Stimulated activated naive CD8-positive, alpha-beta T cell treated with anti-CD3 and anti-CD28 coated beads, Interleukin-15, amount 100 ng/mL, for 72 hours (primary cell): Measurements from ENCODE around the gene EVA1B.
A peak's percentile ranks its signal among the peaks of the same experiment; 100 is the strongest.

Source experiments
- ATAC-seq: fragments of 150-1000 bp; cut with Tn5 transposase; 2 replicates; pipeline ENCODE4 v1.10.0; 2021; ENCODE audit warnings: mild to moderate bottlenecking, moderate library complexity
- DNase-seq, 2 donors: peaks; one replicate each; pipeline ENCODE4 v3.0.0; 2021 to 2022
- H3K27ac Mint-ChIP-seq, 2 donors: one replicate each; pipeline ENCODE4 v1.8.0; 2022; ENCODE audit warnings: mild to moderate bottlenecking in 2 of 2, mixed read lengths in 2 of 2, moderate library complexity in 2 of 2
- H3K27me3 Mint-ChIP-seq: one replicate; pipeline ENCODE4 v1.8.0; 2022; ENCODE audit warnings: mixed read lengths
- H3K4me1 Mint-ChIP-seq: one replicate; pipeline ENCODE4 v1.8.0; 2022; ENCODE audit warnings: mild to moderate bottlenecking, mixed read lengths
- H3K4me3 Mint-ChIP-seq, 2 donors: one replicate each; pipeline ENCODE4 v1.8.0; 2022; ENCODE audit warnings: mild to moderate bottlenecking in 2 of 2, mixed read lengths in 2 of 2, moderate library complexity in 1 of 2
- H3K9me3 Mint-ChIP-seq, 2 donors: one replicate each; pipeline ENCODE4 v1.8.0; 2022; ENCODE audit warnings: mixed read lengths in 2 of 2

The EVA1B gene

DNA sequence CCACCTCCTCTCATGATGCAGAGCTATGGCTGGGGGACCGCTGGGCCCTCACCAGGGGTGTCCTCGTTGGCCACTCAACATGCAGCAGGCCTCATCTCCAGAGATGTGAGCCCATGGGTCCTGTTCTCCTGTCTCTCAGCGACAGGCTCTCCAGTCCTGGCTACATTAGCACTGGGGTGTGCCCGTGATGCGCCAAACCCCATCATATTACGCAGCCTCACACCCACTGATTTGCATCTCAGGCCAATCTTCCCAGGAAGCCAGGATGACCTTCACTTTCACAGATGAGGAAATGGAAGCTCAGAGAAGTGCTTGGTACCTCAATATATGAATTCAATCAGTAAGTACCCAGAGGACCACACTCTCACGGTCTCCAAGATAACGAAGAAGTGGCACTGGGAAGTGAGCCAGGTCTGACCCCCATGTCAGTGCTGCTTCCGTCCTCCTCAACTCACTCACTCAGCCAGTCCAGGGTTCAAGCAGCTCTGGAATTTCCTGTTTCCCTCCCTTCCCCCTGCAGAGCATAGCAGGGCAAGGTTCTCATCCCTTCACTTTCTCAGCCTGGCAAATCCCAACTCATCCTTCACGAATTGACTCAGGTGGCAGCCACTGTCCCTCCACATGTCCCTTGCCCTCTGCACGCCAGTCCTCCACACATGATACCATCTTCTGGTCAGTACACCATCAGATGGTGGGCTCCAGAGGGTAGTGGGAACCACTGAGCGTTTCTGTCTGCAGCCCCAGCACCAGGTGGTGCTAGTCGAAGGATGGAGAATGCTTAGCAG lies 28.9 kb upstream of the EVA1B start:
- no peak for DNase-seq
- no peak for ATAC-seq
- H3K27me3 Mint-ChIP-seq = no peaks in the 10 kb centered on the region
- H3K4me1 Mint-ChIP-seq = peaks cover 49% of the 10 kb centered on the region
- H3K4me3 Mint-ChIP-seq = no peak overlapping the region
- peak overlapping the region in 1 of 2 donors; percentile 38 for H3K27ac Mint-ChIP-seq
- H3K9me3 Mint-ChIP-seq = no peaks in the 10 kb centered on the region

DNA sequence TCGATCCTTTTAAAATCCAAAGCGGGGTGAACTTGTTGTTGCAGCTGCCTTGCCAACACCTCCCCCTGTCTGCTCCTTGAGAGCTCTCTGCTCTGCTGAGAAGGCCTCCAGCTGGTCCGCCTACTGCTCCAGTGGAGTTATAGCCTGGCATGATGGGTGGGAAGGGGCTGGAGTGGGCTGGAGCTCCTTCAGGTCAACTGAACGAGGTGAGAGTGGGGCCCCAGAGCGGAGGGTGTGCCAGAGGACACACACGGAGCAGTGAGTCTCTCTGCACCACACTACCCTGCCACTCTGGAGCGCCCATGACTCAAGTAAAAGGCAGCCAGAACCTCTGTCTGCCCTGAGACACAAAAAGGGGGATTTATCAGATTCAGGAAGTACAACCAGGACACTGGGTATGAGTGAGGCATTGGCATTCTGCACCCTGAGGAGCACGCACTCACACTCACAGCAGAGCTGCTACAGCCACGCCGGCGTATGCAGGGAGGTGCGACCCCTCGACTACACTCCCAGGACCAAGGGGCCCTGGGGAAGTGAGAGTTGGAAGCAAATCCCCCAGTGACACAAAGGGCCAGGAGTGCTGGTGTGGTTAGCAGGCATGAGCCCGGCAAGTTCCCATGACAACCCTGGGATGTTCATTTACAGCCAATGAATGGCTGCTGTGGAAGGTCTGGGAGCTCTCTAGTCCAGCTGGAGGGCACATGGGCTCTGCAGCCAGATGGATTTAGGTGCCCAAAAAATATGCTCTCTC lies 28.0 kb upstream of the EVA1B start:
- ATAC-seq (peak; percentile 17), DNase-seq (no peak)
- Mint-ChIP-seq H3K27ac (peak overlapping the region in 1 of 2 donors; percentile 14), H3K9me3 (no peaks in the 10 kb centered on the region), H3K4me3 (peak overlapping the region in 1 of 2 donors; percentile 63), H3K27me3 (no peaks in the 10 kb centered on the region), H3K4me1 (peaks cover 49% of the 10 kb centered on the region)

- Mint-ChIP-seq H3K9me3 (no peaks in the 10 kb centered on the region), H3K27me3 (no peaks in the 10 kb centered on the region), H3K27ac (peak overlapping the region; percentile 73 to 83), H3K4me3 (peak overlapping the region; percentile 14 to 63), H3K4me1 (peaks cover 49% of the 10 kb centered on the region)
- ATAC-seq (peak; percentile 96), DNase-seq (peak; percentile 44 to 57)
Observed at GRCh38 chr1:36350659-36351226, 27.3 kb upstream of the EVA1B start.

- DNase-seq = no peak
- no peaks in the 10 kb centered on the region for H3K27me3 Mint-ChIP-seq
- no peak overlapping the region for H3K4me3 Mint-ChIP-seq
- no peak for ATAC-seq
- no peak overlapping the region for H3K27ac Mint-ChIP-seq
- H3K4me1 Mint-ChIP-seq = peaks cover 52% of the 10 kb centered on the region
- no peaks in the 10 kb centered on the region for H3K9me3 Mint-ChIP-seq
Observed at GRCh38 chr1:36349839-36350238, 26.4 kb upstream of the EVA1B start.

GRCh38 chr1:36349241-36349671 lies 25.8 kb upstream of the EVA1B start:
- Mint-ChIP-seq H3K27ac (no peak overlapping the region), H3K4me1 (peaks cover 56% of the 10 kb centered on the region), H3K4me3 (no peak overlapping the region), H3K9me3 (no peaks in the 10 kb centered on the region), H3K27me3 (no peaks in the 10 kb centered on the region)
- ATAC-seq = no peak
- DNase-seq = no peak

DNA sequence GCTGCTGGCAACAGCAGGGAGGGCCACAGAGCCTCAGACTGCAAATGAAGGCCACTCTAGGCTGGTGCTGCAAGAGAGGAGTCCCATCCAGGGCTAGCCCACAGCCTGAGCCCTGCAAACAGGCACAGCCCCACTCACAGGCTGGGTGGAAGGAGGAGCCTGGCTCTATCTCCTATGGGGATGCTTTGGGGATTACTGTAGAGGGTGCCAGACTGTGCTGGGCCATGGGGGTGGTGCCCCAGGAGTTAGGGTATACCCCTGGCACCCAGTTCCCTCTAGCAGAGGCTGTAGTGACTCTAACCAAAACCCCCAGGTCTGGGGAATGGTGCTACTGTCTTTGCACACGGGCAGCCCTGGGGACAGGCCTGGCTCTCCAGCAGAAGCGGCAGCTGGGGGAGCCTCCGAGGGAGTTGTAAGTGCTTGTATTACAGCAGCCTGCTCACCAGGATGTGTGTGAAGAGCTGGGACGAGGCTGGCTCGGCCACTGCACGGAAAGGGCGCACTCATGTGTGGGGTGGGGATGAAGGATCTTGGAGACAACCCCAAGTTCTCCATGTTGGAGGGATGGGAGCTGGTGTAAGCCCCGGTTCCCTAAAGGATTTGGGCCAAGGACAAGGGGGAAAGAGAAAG lies 23.4 kb upstream of the EVA1B start:
- H3K4me1 Mint-ChIP-seq = peaks cover 45% of the 10 kb centered on the region
- peak overlapping the region in 1 of 2 donors; percentile 42 for H3K27ac Mint-ChIP-seq

DNA sequence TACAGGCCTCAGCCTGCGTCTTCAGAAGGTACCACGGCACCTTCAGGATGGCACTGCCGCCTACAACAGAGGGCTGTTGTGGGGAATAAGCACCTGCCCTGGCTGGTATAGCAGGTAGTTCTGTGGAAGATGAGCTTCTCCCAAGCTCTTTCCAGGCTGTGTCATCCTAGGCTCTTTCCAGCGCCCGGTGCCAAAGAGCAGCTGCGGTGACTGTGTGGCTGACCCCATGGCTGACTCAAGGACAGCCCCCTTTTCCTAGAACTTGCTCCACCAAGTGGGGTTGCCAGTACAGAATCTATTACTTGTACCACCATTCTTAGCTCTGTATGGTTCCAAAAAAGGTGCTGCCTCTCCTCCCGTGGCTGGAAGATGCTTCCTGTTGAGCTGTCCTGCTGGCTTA lies 21.9 kb upstream of the EVA1B start:
- ATAC-seq (no peak), DNase-seq (no peak)
- H3K4me3 Mint-ChIP-seq = no peak overlapping the region
- H3K27me3 Mint-ChIP-seq = no peaks in the 10 kb centered on the region
- H3K27ac Mint-ChIP-seq = no peak overlapping the region
- H3K4me1 Mint-ChIP-seq = peaks cover 30% of the 10 kb centered on the region
- H3K9me3 Mint-ChIP-seq = no peaks in the 10 kb centered on the region

More for the DNA sequence above, 23.4 kb upstream of the EVA1B start:
- DNase-seq = no peak
- ATAC-seq = no peak
- H3K9me3 Mint-ChIP-seq = no peaks in the 10 kb centered on the region
- no peak overlapping the region for H3K4me3 Mint-ChIP-seq
- no peaks in the 10 kb centered on the region for H3K27me3 Mint-ChIP-seq

GRCh38 chr1:36344395-36344680 lies 20.9 kb upstream of the EVA1B start:
- H3K27me3 Mint-ChIP-seq = no peaks in the 10 kb centered on the region
- peaks cover 20% of the 10 kb centered on the region for H3K4me1 Mint-ChIP-seq
- peak overlapping the region in 1 of 2 donors; percentile 76 for H3K27ac Mint-ChIP-seq
- DNase-seq = no peak
- H3K9me3 Mint-ChIP-seq = no peaks in the 10 kb centered on the region
- no peak for ATAC-seq
- no peak overlapping the region for H3K4me3 Mint-ChIP-seq

DNA sequence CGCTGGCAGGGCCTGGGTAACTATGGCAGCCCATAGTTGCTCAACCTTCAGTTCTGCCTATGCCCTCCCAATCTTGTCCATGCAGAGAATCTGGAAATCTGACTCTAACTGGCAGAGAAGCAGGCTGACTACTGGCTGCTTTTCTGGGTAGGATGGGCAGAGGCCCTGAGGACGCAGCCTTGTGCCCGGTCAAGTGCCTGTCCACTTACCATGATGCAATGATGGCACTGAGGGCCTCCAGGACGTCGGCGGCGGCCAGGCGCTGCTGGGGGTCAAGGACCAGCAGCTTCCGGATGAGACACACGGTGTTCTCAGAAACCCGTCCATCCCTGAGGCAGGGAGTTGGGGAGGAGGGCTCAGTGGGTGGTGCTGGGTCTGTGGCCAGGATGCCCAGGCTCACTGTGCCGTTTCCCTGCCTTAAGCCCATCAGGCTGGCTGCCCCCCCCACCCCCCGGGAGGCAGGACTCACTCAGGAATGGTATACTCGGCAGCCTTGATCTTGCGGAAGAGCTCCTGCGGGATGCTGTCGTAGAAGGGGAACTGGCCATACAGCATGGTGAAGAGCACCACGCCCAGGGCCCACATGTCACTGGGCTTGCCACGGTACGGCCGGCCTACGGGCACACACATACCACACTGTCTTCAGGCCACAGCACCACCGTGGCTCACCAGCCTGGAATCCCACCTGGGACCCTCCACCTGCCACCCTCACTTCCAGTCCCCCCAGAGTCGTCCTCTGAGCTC lies 20.4 kb upstream of the EVA1B start:
- ATAC-seq (no peak), DNase-seq (no peak)
- Mint-ChIP-seq H3K27ac (peak overlapping the region in 1 of 2 donors; percentile 52), H3K9me3 (no peaks in the 10 kb centered on the region), H3K4me3 (no peak overlapping the region), H3K27me3 (no peaks in the 10 kb centered on the region), H3K4me1 (peaks cover 17% of the 10 kb centered on the region)

DNA sequence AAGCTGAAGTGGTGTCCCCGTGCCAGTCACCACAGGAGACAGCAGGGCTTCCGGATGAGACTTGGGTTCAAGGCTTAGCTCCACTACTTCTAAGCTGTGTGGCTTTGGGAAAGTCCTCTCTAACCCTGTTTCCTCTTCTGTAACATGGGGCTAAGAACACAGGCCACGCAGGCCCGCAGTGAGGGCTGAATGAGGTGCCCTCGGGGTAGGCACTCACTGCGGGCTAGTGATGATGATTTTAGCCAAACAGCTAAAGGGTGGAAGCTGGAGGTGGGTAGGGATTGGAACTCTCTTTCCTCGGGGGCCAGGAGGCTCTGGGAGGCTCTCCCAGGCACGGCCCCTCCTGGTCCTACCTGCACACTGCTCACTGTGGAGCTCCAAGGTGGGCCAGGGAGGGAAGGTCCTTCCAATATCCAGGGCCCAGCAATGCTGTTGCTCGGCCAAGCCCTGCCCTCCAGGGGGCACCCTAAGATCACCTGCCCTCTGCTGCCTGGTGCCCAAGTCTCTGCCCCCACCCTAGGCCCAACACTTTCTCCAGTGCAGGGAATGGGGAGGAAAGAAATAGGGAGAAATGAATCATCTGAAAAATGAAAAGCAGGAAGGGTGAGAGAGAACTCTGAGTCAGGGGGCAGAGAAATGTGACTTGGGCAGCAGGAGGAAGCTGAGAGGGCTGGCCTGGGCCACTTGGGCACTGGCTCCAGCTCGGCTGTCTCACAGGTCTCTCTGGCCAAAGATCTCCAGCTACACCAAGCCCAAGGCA lies 19.2 kb upstream of the EVA1B start:
- H3K27me3 Mint-ChIP-seq = no peaks in the 10 kb centered on the region
- H3K4me1 Mint-ChIP-seq = peaks cover 17% of the 10 kb centered on the region
- ATAC-seq = peak; percentile 68
- peak; percentile 41 to 52 for DNase-seq
- H3K9me3 Mint-ChIP-seq = no peaks in the 10 kb centered on the region
- no peak overlapping the region for H3K27ac Mint-ChIP-seq
- no peak overlapping the region for H3K4me3 Mint-ChIP-seq

DNA sequence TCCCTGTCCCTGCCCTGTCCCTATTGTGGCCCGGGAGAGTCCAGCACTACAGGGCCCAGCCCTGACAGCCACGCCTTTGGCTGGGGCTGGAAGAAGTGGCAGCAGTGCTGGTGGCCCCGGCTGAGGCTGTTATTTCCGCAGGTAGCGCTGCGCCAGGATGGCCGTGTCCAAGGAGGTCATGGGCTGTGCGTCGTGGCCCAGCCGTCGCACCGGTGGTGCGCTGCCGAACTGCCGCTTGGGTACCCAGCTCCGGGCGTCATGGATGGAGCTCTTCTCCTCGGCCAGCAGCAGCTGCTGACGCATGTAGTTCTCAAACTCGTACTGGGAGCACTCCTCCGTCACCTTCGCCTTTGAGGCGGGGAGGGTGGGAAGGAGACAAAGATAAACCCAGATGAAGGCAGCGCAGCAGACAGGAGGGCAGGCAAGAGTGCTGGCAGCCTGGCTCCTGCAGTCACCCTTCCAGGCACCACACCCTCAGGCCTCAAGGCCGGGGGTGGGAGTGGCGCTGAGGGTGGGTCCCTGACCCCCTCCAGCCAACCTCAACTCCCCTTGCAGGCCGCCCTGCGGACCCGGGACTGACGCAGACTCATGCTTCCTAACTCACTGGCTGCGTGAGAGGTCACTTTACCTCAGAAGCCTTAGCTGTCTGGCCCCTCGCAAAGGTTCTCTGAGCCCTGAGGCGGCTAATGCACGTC lies 18.3 kb upstream of the EVA1B start:
- Mint-ChIP-seq H3K4me3 (no peak overlapping the region), H3K27me3 (no peaks in the 10 kb centered on the region), H3K9me3 (no peaks in the 10 kb centered on the region), H3K4me1 (peaks cover 21% of the 10 kb centered on the region), H3K27ac (no peak overlapping the region)
- no peak for DNase-seq
- ATAC-seq = no peak

DNA sequence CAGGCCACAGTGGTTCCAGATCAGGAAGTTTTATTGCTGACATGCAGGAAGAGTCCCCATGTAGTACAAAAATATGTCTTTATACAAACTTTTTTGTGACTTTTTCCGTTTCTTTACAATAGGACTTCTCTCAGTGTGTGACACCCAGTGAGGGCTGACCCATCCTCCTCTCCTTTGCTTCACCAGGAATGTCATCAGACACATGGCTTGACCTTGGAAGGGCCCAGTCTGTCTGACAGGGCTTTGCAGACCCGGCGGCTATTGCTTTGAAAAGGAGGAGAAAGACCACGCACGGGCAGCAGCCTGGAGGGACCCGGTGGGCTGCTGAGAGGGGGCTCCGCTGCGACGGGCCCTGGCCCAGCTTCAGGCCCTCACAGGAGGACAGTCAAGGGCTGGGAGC lies 16.2 kb upstream of the EVA1B start:
- no peaks in the 10 kb centered on the region for H3K27me3 Mint-ChIP-seq
- peaks cover 16% of the 10 kb centered on the region for H3K4me1 Mint-ChIP-seq
- H3K4me3 Mint-ChIP-seq = no peak overlapping the region
- no peak overlapping the region for H3K27ac Mint-ChIP-seq
- no peak for DNase-seq
- ATAC-seq = no peak
- no peaks in the 10 kb centered on the region for H3K9me3 Mint-ChIP-seq

DNA sequence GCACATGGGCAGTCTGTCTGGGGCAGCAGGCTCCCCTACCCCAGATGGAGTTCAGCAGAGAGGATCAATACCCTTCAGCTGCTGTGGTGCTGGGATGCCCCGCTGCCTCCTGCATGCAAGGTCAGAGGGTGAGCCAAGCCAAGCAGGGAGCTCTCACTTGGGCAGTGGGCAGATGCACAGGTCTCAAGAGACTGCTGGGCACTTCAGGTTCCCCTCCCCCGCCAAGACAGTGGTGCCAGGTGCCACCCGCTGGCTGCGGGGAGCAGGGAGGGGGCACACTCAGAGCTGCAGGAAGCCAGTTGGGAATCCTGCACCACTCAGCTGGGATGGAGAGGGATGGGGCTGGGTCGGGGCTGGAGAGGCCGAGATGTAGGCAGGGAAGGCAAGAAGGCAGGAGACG lies 15.8 kb upstream of the EVA1B start:
- Mint-ChIP-seq H3K27ac (no peak overlapping the region), H3K4me1 (peaks cover 12% of the 10 kb centered on the region), H3K9me3 (no peaks in the 10 kb centered on the region), H3K27me3 (no peaks in the 10 kb centered on the region), H3K4me3 (no peak overlapping the region)
- no peak for ATAC-seq
- DNase-seq = no peak

- Mint-ChIP-seq H3K9me3 (no peaks in the 10 kb centered on the region), H3K27ac (peak overlapping the region in 1 of 2 donors; percentile 14), H3K4me1 (peaks cover 6% of the 10 kb centered on the region), H3K4me3 (no peak overlapping the region), H3K27me3 (no peaks in the 10 kb centered on the region)
- DNase-seq (no peak), ATAC-seq (no peak)
Observed at GRCh38 chr1:36337830-36338229, 14.4 kb upstream of the EVA1B start.
